Naive B cell (primary cell): Measurements from ENCODE around the gene TUBB. TPM values are rescaled to one million over a fixed set of nuclear protein-coding genes. Genes with fewer than 3 reads are reported as not detected.
A peak's percentile ranks its signal among the peaks of the same experiment; 100 is the strongest.

Experiments
- ATAC-seq, 2 donors: fragments of 150-1000 bp; cut with Tn5 transposase; 2 replicates each; pipeline ENCODE4 v1.10.0; 2021; ENCODE audit warnings: low read depth in 2 of 2, mild to moderate bottlenecking in 2 of 2, moderate library complexity in 2 of 2
- DNase-seq: peaks from one replicate; pipeline ENCODE4 v3.0.0; 2022
- H3K27ac Mint-ChIP-seq, 6 donors: one replicate each; pipeline ENCODE4 v1.8.0; 2020 to 2022; ENCODE audit warnings: mild to moderate bottlenecking in 6 of 6, mixed read lengths in 6 of 6, moderate library complexity in 5 of 6, inconsistent platforms in 2 of 6
- H3K27me3 Mint-ChIP-seq, 3 donors: one replicate each; pipeline ENCODE4 v1.8.0; 2021 to 2022; ENCODE audit warnings: mixed read lengths in 3 of 3, mild to moderate bottlenecking in 1 of 3
- H3K36me3 Mint-ChIP-seq, 2 donors: one replicate each; pipeline ENCODE4 v1.8.0; 2020 to 2022; ENCODE audit warnings: mixed read lengths in 2 of 2, inconsistent platforms in 1 of 2, mild to moderate bottlenecking in 1 of 2
- H3K4me1 Mint-ChIP-seq, 3 donors: one replicate each; pipeline ENCODE4 v1.8.0; 2020 to 2022; ENCODE audit warnings: mixed read lengths in 3 of 3, inconsistent platforms in 1 of 3, mild to moderate bottlenecking in 1 of 3, moderate library complexity in 1 of 3
- H3K4me3 Mint-ChIP-seq, 8 donors: one replicate each; pipeline ENCODE4 v1.8.0; 2020 to 2022; ENCODE audit warnings: mild to moderate bottlenecking in 8 of 8, mixed read lengths in 8 of 8, moderate library complexity in 8 of 8, inconsistent platforms in 2 of 8
- H3K9me3 Mint-ChIP-seq, 7 donors: one replicate each; pipeline ENCODE4 v1.8.0; 2020 to 2022; ENCODE audit warnings: mixed read lengths in 7 of 7, mild to moderate bottlenecking in 5 of 7, inconsistent platforms in 2 of 7, moderate library complexity in 1 of 7
- polyA plus RNA-seq, 6 donors: library from polyadenylated mRNA; unstranded; fragments of 300-500 nt; fragmentation: Illumina TruSeq; gene quantifications; one replicate each; pipeline ENCODE4 v1.2.3, GENCODE V29; 2021; ENCODE audit warnings: low read depth in 6 of 6

TUBB gene
- polyA plus RNA-seq = 100 to 1,000 TPM in 1 of 6 donors, 10 to 100 TPM in 5; 37.9 to 104 (median 73.3) TPM

GRCh38 chr6:30719791-30720737 is at the start of gene TUBB:
Gene TUBB (plus strand): TSS chr6:30720352. CDS start chr6:30720507, 155 bp downstream.
- Mint-ChIP-seq H3K27ac (peak within 1 kb of the TSS; percentile 93 to 100 (median 97)), H3K36me3 (peaks cover 15 to 22% of the 10 kb centered on the region in 2 donors), H3K4me1 (peaks cover 47 to 72% (median 59%) of the 10 kb centered on the region in 3 donors), H3K27me3 (no peaks in the 10 kb centered on the region), H3K4me3 (peak within 1 kb of the TSS; percentile 89 to 100 (median 99)), H3K9me3 (no peaks in the 10 kb centered on the region)
- ATAC-seq = peak; percentile 55
- peak; percentile 92 for DNase-seq

- no peak for ATAC-seq
- Mint-ChIP-seq H3K36me3 (peaks cover 12 to 14% of the 10 kb centered on the region in 2 donors), H3K27me3 (no peaks in the 10 kb centered on the region), H3K4me3 (peak overlapping the region; percentile 48 to 93 (median 82)), H3K4me1 (peaks cover 21 to 33% (median 24%) of the 10 kb centered on the region in 3 donors), H3K9me3 (no peaks in the 10 kb centered on the region), H3K27ac (peak overlapping the region in 3 of 6 donors; percentile 45 to 77 (median 71))
- no peak for DNase-seq
Observed at GRCh38 chr6:30670760-30671527, 49.2 kb upstream of the TUBB start.

DNA sequence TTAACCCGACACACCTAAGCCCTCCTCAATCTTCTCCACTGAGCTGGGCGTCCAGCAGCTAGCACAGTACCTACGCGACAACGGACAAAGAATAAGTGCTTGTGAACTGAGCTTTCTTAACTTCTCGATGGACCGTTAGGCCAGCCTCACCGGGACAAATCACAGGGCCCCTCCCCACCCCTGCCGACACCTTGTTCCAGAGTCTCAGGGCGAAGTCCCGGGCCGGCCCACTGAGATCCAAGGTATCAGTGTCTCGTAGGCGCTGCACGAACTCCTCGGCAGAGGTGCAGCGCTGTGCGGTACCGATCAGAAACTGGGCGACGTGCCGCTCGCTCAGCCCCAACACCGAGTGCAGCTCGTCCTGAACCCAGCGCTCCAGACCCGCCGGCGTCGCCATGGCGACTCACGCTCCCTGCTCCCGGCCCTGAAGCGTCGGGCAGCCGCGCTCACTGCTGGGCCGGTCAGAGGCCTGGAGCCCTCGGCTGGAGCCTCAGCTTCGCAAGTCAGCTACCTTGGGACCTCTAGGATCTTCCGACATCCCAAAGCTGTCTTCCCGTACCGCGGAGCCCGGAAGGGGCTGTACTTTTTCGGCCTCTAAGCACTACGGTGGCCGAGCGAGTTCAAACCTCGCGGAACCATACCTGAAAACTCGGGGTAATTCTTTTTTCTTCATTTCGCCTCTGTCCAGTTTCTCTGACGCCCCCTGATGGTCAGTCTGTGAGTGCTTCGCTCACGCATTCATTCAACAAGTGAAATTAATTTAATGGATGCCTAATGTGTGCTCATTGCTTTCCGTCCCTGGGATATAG is 47.5 kb upstream of the TUBB start, which contains the start of gene DHX16:
Gene DHX16, minus strand, starts transcription at position 562 of the 809 bp plus-strand sequence. Its CDS starts 165 bp downstream, at position 397.
- DNase-seq (peak; percentile 92), ATAC-seq (peak; percentile 82 to 83)
- H3K4me3 Mint-ChIP-seq = peak within 1 kb of the TSS; percentile 90 to 97 (median 93)
- H3K27me3 Mint-ChIP-seq = no peaks in the 10 kb centered on the region
- H3K4me1 Mint-ChIP-seq = peaks cover 27 to 43% (median 32%) of the 10 kb centered on the region in 3 donors
- H3K9me3 Mint-ChIP-seq = no peaks in the 10 kb centered on the region
- peak within 1 kb of the TSS; percentile 81 to 96 (median 88) for H3K27ac Mint-ChIP-seq
- H3K36me3 Mint-ChIP-seq = peaks cover 17 to 21% of the 10 kb centered on the region in 2 donors

DNA sequence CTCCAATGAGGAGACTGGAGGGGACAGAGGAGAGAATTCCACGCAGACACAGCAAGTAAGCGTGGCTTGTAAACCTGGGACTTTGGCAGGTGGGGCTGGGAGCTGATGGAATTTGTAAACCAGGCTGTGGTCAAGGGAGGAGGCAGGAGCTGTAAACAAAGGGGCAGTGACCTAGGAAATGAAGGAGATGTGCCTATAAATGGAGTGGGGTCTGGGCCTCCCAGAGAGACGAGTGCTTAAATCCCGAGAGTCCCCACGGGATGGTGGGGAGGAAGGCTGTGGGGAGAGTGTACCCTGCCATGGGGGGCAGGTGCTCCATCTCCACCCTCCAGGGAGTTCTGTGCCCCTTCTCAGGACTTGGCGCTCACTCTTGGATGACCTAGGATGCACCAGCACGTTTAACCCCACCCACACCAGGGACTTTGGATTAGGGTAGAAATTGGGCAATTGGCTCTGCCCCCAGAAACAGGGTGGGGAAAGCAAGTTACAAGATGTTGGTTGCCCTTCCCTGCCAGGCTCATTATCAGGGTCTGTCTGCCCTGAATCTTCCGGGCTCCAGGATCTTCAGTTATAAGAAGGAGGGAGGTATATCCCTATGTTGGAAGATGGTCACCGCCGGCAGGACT is 43.4 kb upstream of the TUBB start:
- peak overlapping the region; percentile 26 to 84 (median 70) for H3K27ac Mint-ChIP-seq
- peaks cover 8 to 29% of the 10 kb centered on the region in 2 donors for H3K36me3 Mint-ChIP-seq
- ATAC-seq (no peak), DNase-seq (no peak)
- H3K9me3 Mint-ChIP-seq = no peaks in the 10 kb centered on the region
- H3K4me3 Mint-ChIP-seq = peak overlapping the region in 2 of 8 donors; percentile 16 to 21
- H3K4me1 Mint-ChIP-seq = peaks cover 46 to 59% (median 48%) of the 10 kb centered on the region in 3 donors
- H3K27me3 Mint-ChIP-seq = no peaks in the 10 kb centered on the region

GRCh38 chr6:30678964-30679726 is 41.0 kb upstream of the TUBB start:
- ATAC-seq (peak; percentile 42 to 51), DNase-seq (peak; percentile 91)
- H3K4me1 Mint-ChIP-seq = peaks cover 53 to 58% (median 54%) of the 10 kb centered on the region in 3 donors
- no peaks in the 10 kb centered on the region for H3K27me3 Mint-ChIP-seq
- peaks cover 8 to 44% of the 10 kb centered on the region in 2 donors for H3K36me3 Mint-ChIP-seq
- peak overlapping the region in 5 of 6 donors; percentile 27 to 95 (median 83) for H3K27ac Mint-ChIP-seq
- H3K4me3 Mint-ChIP-seq = peak overlapping the region; percentile 93 to 100 (median 98)
- H3K9me3 Mint-ChIP-seq = no peaks in the 10 kb centered on the region

- peaks cover 8 to 51% of the 10 kb centered on the region in 2 donors for H3K36me3 Mint-ChIP-seq
- H3K27me3 Mint-ChIP-seq = no peaks in the 10 kb centered on the region
- peak overlapping the region; percentile 93 to 100 (median 98) for H3K4me3 Mint-ChIP-seq
- ATAC-seq = no peak
- H3K4me1 Mint-ChIP-seq = peaks cover 54 to 63% (median 56%) of the 10 kb centered on the region in 3 donors
- H3K27ac Mint-ChIP-seq = peak overlapping the region; percentile 21 to 99 (median 82)
- no peaks in the 10 kb centered on the region for H3K9me3 Mint-ChIP-seq
- no peak for DNase-seq
Observed at GRCh38 chr6:30679765-30680535, 40.2 kb upstream of the TUBB start.

- ATAC-seq (no peak), DNase-seq (no peak)
- no peaks in the 10 kb centered on the region for H3K27me3 Mint-ChIP-seq
- peaks cover 0 to 58% of the 10 kb centered on the region in 2 donors for H3K36me3 Mint-ChIP-seq
- peaks cover 0 to 2% (median 0%) of the 10 kb centered on the region in 7 donors for H3K9me3 Mint-ChIP-seq
- H3K27ac Mint-ChIP-seq = peak overlapping the region; percentile 95 to 100 (median 98)
- H3K4me3 Mint-ChIP-seq = peak overlapping the region; percentile 93 to 100 (median 98)
- peaks cover 49 to 69% (median 57%) of the 10 kb centered on the region in 3 donors for H3K4me1 Mint-ChIP-seq
Observed at GRCh38 chr6:30681766-30682142, 38.4 kb upstream of the TUBB start.

- Mint-ChIP-seq H3K36me3 (peaks cover 0 to 58% of the 10 kb centered on the region in 2 donors), H3K4me3 (peak overlapping the region; percentile 93 to 100 (median 98)), H3K27ac (peak overlapping the region; percentile 95 to 100 (median 98)), H3K4me1 (peaks cover 46 to 71% (median 58%) of the 10 kb centered on the region in 3 donors), H3K27me3 (no peaks in the 10 kb centered on the region), H3K9me3 (peaks cover 0 to 2% (median 0%) of the 10 kb centered on the region in 7 donors)
- ATAC-seq = peak; percentile 73 to 76
- peak; percentile 95 for DNase-seq
Observed at GRCh38 chr6:30682143-30683117, 37.7 kb upstream of the TUBB start.

- Mint-ChIP-seq H3K9me3 (peaks cover 0 to 2% (median 0%) of the 10 kb centered on the region in 7 donors), H3K27ac (peak overlapping the region; percentile 95 to 100 (median 98)), H3K4me1 (peaks cover 56 to 80% (median 68%) of the 10 kb centered on the region in 3 donors), H3K4me3 (peak overlapping the region; percentile 93 to 100 (median 98)), H3K27me3 (no peaks in the 10 kb centered on the region), H3K36me3 (peaks cover 0 to 58% of the 10 kb centered on the region in 2 donors)
- ATAC-seq (no peak), DNase-seq (no peak)
Observed at GRCh38 chr6:30683183-30683979, 36.8 kb upstream of the TUBB start.
